OCI-LY7 (cell line): ENCODE results near the gene LGALS3. TPM values are rescaled to one million over a fixed set of nuclear protein-coding genes. Genes with fewer than 3 reads are reported as not detected.

ENCODE experiments used
- BruUV-seq: library from RNA; stranded (reverse); fragments of 400-500 nt; replicated peaks from 2 replicates; lab custom pipeline; 2021; lab: Mats Ljungman, UMichigan
- CTCF ChIA-PET: fragments of 300-600 bp; sonication (Branson Sonifier 250); formaldehyde crosslinking; loops from one replicate; lab custom pipeline; 2022; ENCODE audit warnings: antibody characterized with exemption; ENCODE audit not compliant: unreplicated experiment; lab: Charles Lee
- POLR2A ChIA-PET: fragments of 300-600 bp; sonication (Branson Sonifier 250); formaldehyde crosslinking; loops from one replicate; lab custom pipeline; 2022; ENCODE audit warnings: antibody characterized with exemption; lab: Charles Lee
- DNase-seq: peaks from one replicate; pipeline ENCODE4 v3.0.0-alpha.2; 2015; ENCODE audit warnings: low spot score
- H2AFZ ChIP-seq: fragments of 200-600 bp; sonication (generic), shearing (Covaris generic); 2 replicates; pipeline ENCODE4 v1.6.1; 2014; ENCODE audit warnings: mild to moderate bottlenecking, antibody characterized with exemption, low read length, moderate library complexity
- H3K27ac ChIP-seq: fragments of 200-600 bp; sonication (generic); 2 replicates; pipeline ENCODE4 v1.5.1; 2014; ENCODE audit warnings: mixed run types, low read depth, mild to moderate bottlenecking, moderate library complexity, low read length, inconsistent platforms; ENCODE audit not compliant: poor library complexity, severe bottlenecking
- H3K36me3 ChIP-seq: fragments of 200-600 bp; sonication (generic); 2 replicates; pipeline ENCODE4 v1.6.1; 2014; ENCODE audit warnings: mild to moderate bottlenecking, antibody characterized with exemption, low read length, moderate library complexity, mixed read lengths; ENCODE audit not compliant: insufficient read depth
- H3K4me1 ChIP-seq: fragments of 200-600 bp; sonication (generic); 2 replicates; pipeline ENCODE4 v1.5.1; 2014; ENCODE audit warnings: mild to moderate bottlenecking, low read length; ENCODE audit not compliant: insufficient read depth, poor library complexity, severe bottlenecking
- H3K4me2 ChIP-seq: fragments of 200-600 bp; sonication (generic); 2 replicates; pipeline ENCODE4 v1.6.1; 2014; ENCODE audit warnings: mild to moderate bottlenecking, low read length
- H3K4me3 ChIP-seq: fragments of 200-600 bp; sonication (generic); 2 replicates; pipeline ENCODE4 v1.5.1; 2014; ENCODE audit warnings: mild to moderate bottlenecking, low read depth, low read length; ENCODE audit not compliant: poor library complexity, severe bottlenecking
- H3K79me2 ChIP-seq: fragments of 200-600 bp; sonication (generic); 2 replicates; pipeline ENCODE4 v1.6.1; 2016; ENCODE audit warnings: low read depth, mild to moderate bottlenecking, low read length, moderate library complexity, mixed read lengths; ENCODE audit not compliant: insufficient read depth
- H3K9me2 ChIP-seq: fragments of 200-600 bp; sonication (generic); 2 replicates; pipeline ENCODE4 v1.6.1; 2016; ENCODE audit warnings: mild to moderate bottlenecking, low read length, mixed read lengths; ENCODE audit not compliant: insufficient read depth
- H3K9me3 ChIP-seq: fragments of 200-600 bp; sonication (generic); 2 replicates; pipeline ENCODE4 v1.6.1; 2014; ENCODE audit warnings: mild to moderate bottlenecking, mixed run types, low read length, mixed read lengths
- H4K20me1 ChIP-seq: fragments of 200-600 bp; sonication (generic); 2 replicates; pipeline ENCODE4 v1.6.1; 2014; ENCODE audit warnings: mild to moderate bottlenecking, antibody characterized with exemption, low read length, moderate library complexity, mixed read lengths; ENCODE audit not compliant: insufficient read depth
- EZH2phosphoT487 ChIP-seq: fragments of 200-600 bp; sonication (generic); IDR thresholded peaks from 2 replicates; pipeline ENCODE4 v1.6.1; 2018; ENCODE audit warnings: low read depth, borderline replicate concordance, mild to moderate bottlenecking, mixed run types, antibody characterized with exemption, low read length, moderate library complexity, mixed read lengths
- intact Hi-C: fragments of 100-400 bp; cut with micrococcal nuclease; formaldehyde crosslinking; loops from one replicate; pipeline ENCODE4 v1.10.0; 2022; ENCODE audit not compliant: unreplicated experiment
- total RNA-seq, 2 experiments: library from RNA; depleted of rRNA in 1 of 2; stranded (reverse); fragments of >200 nt in 1 of 2; shearing (Covaris generic) in 1 of 2; gene quantifications; 2 replicates each; pipeline ENCODE4 v1.2.3, GENCODE V29; 2014 to 2022
- TF ChIP-seq, protein P1 (sequence below): fragments of 200-600 bp; sonication (generic); conservative IDR thresholded peaks from 2 replicates; pipeline ENCODE4 v1.5.1; 2014; ENCODE audit warnings: mild to moderate bottlenecking, antibody characterized with exemption, low read length, moderate library complexity, mixed read lengths

LGALS3 gene
- total RNA-seq, 2 experiments from 2014 or later = not detected

DNA sequence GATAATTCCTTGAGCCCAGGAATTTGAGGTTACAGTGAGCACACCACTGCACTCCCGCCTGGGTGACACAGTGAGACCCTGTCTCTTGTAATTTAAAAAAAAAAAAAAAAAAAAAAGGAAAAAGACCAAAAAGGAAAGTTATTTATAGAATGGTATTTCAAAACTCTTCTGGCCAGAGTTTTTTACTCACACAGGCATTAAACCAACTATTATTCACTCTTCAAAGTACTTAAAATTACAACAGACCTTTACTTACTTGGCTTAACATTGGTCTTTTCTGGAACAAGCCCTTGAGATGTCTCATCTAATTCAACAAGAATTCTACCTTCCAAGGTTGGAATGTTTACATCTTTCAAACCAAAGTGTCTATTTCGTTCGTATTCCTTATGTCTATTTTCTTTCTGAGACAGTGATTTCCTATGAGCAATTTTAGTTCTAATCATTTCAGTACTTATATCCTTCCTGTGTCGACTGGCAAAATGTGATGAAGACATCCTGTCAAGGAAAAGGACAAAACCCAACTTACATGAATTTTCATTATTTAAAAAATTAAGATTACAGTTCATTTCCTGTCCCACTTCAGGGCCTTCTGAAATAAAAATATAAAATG is 59.7 kb downstream of the LGALS3 start:
- ChIA-PET CTCF (no interaction called here), POLR2A (interaction anchor here (0.7 to 1.0 kb wide), 2 partner anchors 83 to 221 kb away, joined by 3 read pairs; no protein-coding TSS in a partner anchor)
- H3K4me1 ChIP-seq = peaks cover 24% of the 10 kb centered on the region
- intact Hi-C loops = no loop called here
- peaks cover 47% of the 10 kb centered on the region for H3K79me2 ChIP-seq
- H2AFZ ChIP-seq = no peak overlapping the region
- H4K20me1 ChIP-seq = peaks cover 11% of the 10 kb centered on the region
- TF ChIP-seq, protein P1, sequence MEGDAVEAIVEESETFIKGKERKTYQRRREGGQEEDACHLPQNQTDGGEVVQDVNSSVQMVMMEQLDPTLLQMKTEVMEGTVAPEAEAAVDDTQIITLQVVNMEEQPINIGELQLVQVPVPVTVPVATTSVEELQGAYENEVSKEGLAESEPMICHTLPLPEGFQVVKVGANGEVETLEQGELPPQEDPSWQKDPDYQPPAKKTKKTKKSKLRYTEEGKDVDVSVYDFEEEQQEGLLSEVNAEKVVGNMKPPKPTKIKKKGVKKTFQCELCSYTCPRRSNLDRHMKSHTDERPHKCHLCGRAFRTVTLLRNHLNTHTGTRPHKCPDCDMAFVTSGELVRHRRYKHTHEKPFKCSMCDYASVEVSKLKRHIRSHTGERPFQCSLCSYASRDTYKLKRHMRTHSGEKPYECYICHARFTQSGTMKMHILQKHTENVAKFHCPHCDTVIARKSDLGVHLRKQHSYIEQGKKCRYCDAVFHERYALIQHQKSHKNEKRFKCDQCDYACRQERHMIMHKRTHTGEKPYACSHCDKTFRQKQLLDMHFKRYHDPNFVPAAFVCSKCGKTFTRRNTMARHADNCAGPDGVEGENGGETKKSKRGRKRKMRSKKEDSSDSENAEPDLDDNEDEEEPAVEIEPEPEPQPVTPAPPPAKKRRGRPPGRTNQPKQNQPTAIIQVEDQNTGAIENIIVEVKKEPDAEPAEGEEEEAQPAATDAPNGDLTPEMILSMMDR = no peak
- TF ChIP-seq EZH2phosphoT487 = no peak
- H3K4me3 ChIP-seq = no peak overlapping the region
- H3K9me3 ChIP-seq = peaks cover 8% of the 10 kb centered on the region; the same call in 1 of the 2 replicates
- no TSS peak for BruUV-seq
- peak overlapping the region; percentile 77 for H3K4me2 ChIP-seq
- DNase-seq = no peak
- H3K36me3 ChIP-seq = peaks cover 54% of the 10 kb centered on the region
- H3K9me2 ChIP-seq = no peaks in the 10 kb centered on the region
- no peak overlapping the region for H3K27ac ChIP-seq

DNA sequence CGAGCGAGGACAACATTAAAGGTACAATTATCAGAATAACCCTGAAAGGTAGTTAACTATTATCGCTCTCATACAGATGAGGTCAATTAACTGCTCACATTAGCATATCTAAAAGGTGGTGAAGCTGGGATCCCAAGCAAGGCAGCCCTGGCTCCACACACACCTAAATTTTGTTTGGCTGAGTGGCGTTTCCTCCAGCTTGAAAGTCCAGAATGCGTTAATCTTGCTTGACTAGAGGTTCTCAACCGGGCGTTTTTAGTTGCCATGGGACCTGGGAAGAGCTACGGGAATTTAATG is 61.8 kb downstream of the LGALS3 start:
- Histone ChIP-seq H3K9me3 (peaks cover 8% of the 10 kb centered on the region; the same call in 1 of the 2 replicates), H3K79me2 (peaks cover 38% of the 10 kb centered on the region), H3K4me3 (peak overlapping the region; percentile 75), H3K4me1 (peaks cover 24% of the 10 kb centered on the region), H2AFZ (peak overlapping the region; percentile 87), H3K9me2 (no peaks in the 10 kb centered on the region), H4K20me1 (peaks cover 11% of the 10 kb centered on the region), H3K27ac (peak overlapping the region; percentile 69), H3K4me2 (peak overlapping the region; percentile 77), H3K36me3 (peaks cover 38% of the 10 kb centered on the region)
- intact Hi-C loops = loop anchor here (5.0 kb wide), 2 partner anchors 81 to 89 kb away; partner anchors contain the start of gene FBXO34
- TSS peak; percentile 81 for BruUV-seq
- no peak for DNase-seq
- CTCF ChIA-PET = no interaction called here
- TF ChIP-seq EZH2phosphoT487 = no peak
- TF ChIP-seq, protein P1 = no peak
- POLR2A ChIA-PET = interaction anchor here (0.6 to 2.0 kb wide), 10 partner anchors 8 to 309 kb away, joined by 3 to 6 read pairs (median 3); partner anchors contain the start of gene MAPK1IP1L
